Suprapubic skin (tissue), 4 donors: ENCODE measurements around the gene FAF1.

Experiments
- CTCF ChIP-seq, 2 donors: fragments of 200-600 bp in 1 of 2; fragments of 450-650 bp in 1 of 2; sonication (generic) in 1 of 2; IDR thresholded peaks; one replicate each; pipeline ENCODE4 v1.5.1; 2016 to 2019; ENCODE audit warnings: antibody characterized with exemption in 2 of 2, mild to moderate bottlenecking in 1 of 2, moderate library complexity in 1 of 2
- EP300 ChIP-seq: sonication (generic); formaldehyde crosslinking; IDR thresholded peaks from one replicate; pipeline ENCODE4 v1.6.1; 2017; ENCODE audit warnings: antibody characterized with exemption
- POLR2AphosphoS5 ChIP-seq, 3 donors: sonication (generic); formaldehyde crosslinking; IDR thresholded peaks; one replicate each; pipeline ENCODE4 v1.6.1; 2017; ENCODE audit warnings: antibody characterized with exemption in 3 of 3

DNA sequence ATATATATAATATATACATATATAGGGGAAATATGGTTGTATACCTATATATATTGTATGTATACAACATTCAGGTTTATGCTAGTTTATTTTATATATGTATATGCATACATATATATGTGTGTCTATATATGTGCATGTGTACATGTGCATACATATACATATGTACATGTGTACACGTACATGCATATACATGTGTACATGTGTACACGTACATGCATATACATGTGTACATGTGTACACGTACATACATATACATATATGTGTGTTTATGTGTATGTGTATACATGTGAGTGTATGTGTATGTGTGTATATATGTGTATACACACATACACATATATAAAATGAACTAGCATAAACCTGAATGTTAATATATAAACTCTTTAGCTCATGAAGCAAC lies 220.9 kb downstream of the FAF1 start:
- TF ChIP-seq EP300 (no peak), POLR2AphosphoS5 (IDR thresholded peaks at IDR 0.05) (no peak), CTCF (IDR thresholded peaks at IDR 0.05) (no peak)
